Astrocyte of the cerebellum (primary cell): ENCODE results near the gene SEC14L1.

Source experiments
- DNase-seq: peaks from one replicate; pipeline ENCODE4 v3.0.0-alpha.2; 2011; ENCODE audit warnings: low read depth
- H3K4me3 ChIP-seq: 2 replicates; pipeline ENCODE4 v1.5.1; 2011; ENCODE audit warnings: mild to moderate bottlenecking, low read depth, low read length, moderate library complexity
- CTCF ChIP-seq: IDR thresholded peaks from 2 replicates; pipeline ENCODE4 v1.5.1; 2012; ENCODE audit warnings: low read length, low read depth, moderate library complexity, mild to moderate bottlenecking; ENCODE audit errors: missing control alignments
- in situ Hi-C: cut with HindIII; loops from 2 replicates; pipeline ENCODE4 v1.10.0; 2017; ENCODE audit warnings: low sequenced_read_pairs

Gene SEC14L1

GRCh38 chr17:77196251-77196650 is 55.5 kb downstream of the SEC14L1 start:
- TF ChIP-seq CTCF, result no peak
- no peak overlapping the region for H3K4me3 ChIP-seq
- DNase-seq, result no peak
- in situ Hi-C loops, result no loop called here

- H3K4me3 ChIP-seq, result no peak overlapping the region
- DNase-seq, result no peak
- TF ChIP-seq CTCF, result no peak
- in situ Hi-C loops, result no loop called here
These were observed 56.3 kb downstream of the SEC14L1 start for GRCh38 chr17:77197115-77197514.

GRCh38 chr17:77200711-77201110 is 59.9 kb downstream of the SEC14L1 start:
- TF ChIP-seq CTCF, result no peak
- no peak overlapping the region for H3K4me3 ChIP-seq
- no peak for DNase-seq
- in situ Hi-C loops, result no loop called here

- in situ Hi-C loops, result no loop called here
- no peak for DNase-seq
- no peak for TF ChIP-seq CTCF
- no peak overlapping the region for H3K4me3 ChIP-seq
These were observed 62.7 kb downstream of the SEC14L1 start for GRCh38 chr17:77203436-77203835.

GRCh38 chr17:77203846-77204245 is 63.1 kb downstream of the SEC14L1 start:
- no peak for DNase-seq
- in situ Hi-C loops, result no loop called here
- no peak for TF ChIP-seq CTCF
- H3K4me3 ChIP-seq, result no peak overlapping the region

- no peak for DNase-seq
- in situ Hi-C loops, result no loop called here
- no peak for TF ChIP-seq CTCF
These were observed 63.8 kb downstream of the SEC14L1 start for GRCh38 chr17:77204536-77204935.

More at GRCh38 chr17:77204536-77204935, 63.8 kb downstream of the SEC14L1 start:
- H3K4me3 ChIP-seq, result no peak overlapping the region
